GM12891 (cell line): ENCODE results near the gene TFF1.

Experiments used
- POLR2AphosphoS5 ChIP-seq: IDR thresholded peaks from 2 replicates; pipeline ENCODE4 v1.6.1; 2011; ENCODE audit warnings: low read depth, low read length, control low read depth
- SPI1 ChIP-seq: IDR thresholded peaks from 2 replicates; pipeline ENCODE4 v1.6.1; 2011; ENCODE audit warnings: low read depth, low read length, control low read depth

- TF ChIP-seq SPI1 = no peak
- no peak for TF ChIP-seq POLR2AphosphoS5
Measured at GRCh38 chr21:42390193-42390592, 23.9 kb upstream of the TFF1 start.
